Activated CD4-positive, alpha-beta T cell treated with anti-CD3 and anti-CD28 coated beads for 36 hours (primary cell): ENCODE measurements around the gene ECE1. TPM values are rescaled to one million over a fixed set of nuclear protein-coding genes. Genes with fewer than 3 reads are reported as not detected.
"Not testable (repeated sequence)": the region's sequence is repeated elsewhere in the genome, so short reads cannot be mapped to it uniquely, and the experiment has no call there.

Experiments used
- ATAC-seq: fragments of 200-7000 bp; cut with Tn5 transposase; one replicate; pipeline ENCODE4 v1.10.0; 2021; ENCODE audit warnings: mild to moderate bottlenecking, moderate library complexity
- CTCF ChIA-PET: fragments of 350-600 bp; sonication (Branson Sonifier 250); formaldehyde crosslinking; loops from one replicate; lab custom pipeline; 2021; ENCODE audit warnings: antibody characterized with exemption; lab: Charles Lee
- POLR2A ChIA-PET: fragments of 350-600 bp; sonication (Branson Sonifier 250); formaldehyde crosslinking; loops from one replicate; lab custom pipeline; 2021; ENCODE audit warnings: antibody characterized with exemption, inconsistent platforms; lab: Charles Lee
- DNase-seq: peaks from one replicate; pipeline ENCODE4 v3.0.0-alpha.2; 2020
- H3K27ac Mint-ChIP-seq: one replicate; pipeline ENCODE4 v1.8.0; 2021; ENCODE audit warnings: mixed read lengths
- H3K27me3 Mint-ChIP-seq: one replicate; pipeline ENCODE4 v1.8.0; 2021; ENCODE audit warnings: mixed read lengths
- H3K36me3 Mint-ChIP-seq: one replicate; pipeline ENCODE4 v1.8.0; 2021; ENCODE audit warnings: low read depth, mixed read lengths
- H3K4me1 Mint-ChIP-seq: one replicate; pipeline ENCODE4 v1.8.0; 2021; ENCODE audit warnings: mixed read lengths
- H3K4me3 Mint-ChIP-seq: one replicate; pipeline ENCODE4 v1.8.0; 2021; ENCODE audit warnings: mild to moderate bottlenecking, moderate library complexity, mixed read lengths
- H3K9me3 Mint-ChIP-seq: one replicate; pipeline ENCODE4 v1.8.0; 2021; ENCODE audit warnings: low read depth, mixed read lengths
- intact Hi-C, 2 experiments: fragments of 100-400 bp; cut with DNase I in 1 of 2; cut with micrococcal nuclease in 1 of 2; formaldehyde crosslinking; loops; one replicate each; pipeline versions ENCODE4 v1.14.2 to v1.15.1; 2022 to 2024; cut with DNase I, micrococcal nuclease
- total RNA-seq, 2 experiments: library from RNA; stranded (reverse); gene quantifications; one replicate each; pipeline ENCODE4 v1.2.3, GENCODE V29; 2021

Gene ECE1
- total RNA-seq, 2 experiments from 2014 or later: 130 to 162 TPM

DNA sequence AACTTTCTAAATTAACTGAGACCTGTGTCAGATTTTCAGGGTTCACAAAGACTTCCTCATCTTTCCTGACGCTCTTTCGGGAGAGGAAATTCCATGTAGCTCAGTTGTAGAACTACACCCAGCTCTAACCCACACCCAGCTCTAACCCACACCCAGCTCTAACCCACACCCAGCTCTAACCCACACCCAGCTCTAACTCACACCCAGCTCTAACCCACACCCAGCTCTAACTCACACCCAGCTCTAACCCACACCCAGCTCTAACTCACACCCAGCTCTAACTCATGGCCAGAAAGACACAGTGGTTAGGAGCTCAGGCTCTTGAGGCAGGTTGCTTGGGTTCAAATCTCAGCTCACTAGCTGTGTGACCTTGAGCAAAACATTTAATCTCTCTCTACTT is 99.5 kb downstream of the ECE1 start:
- H3K4me3 Mint-ChIP-seq, H3K4me1 Mint-ChIP-seq, intact Hi-C loops, DNase-seq, H3K27ac Mint-ChIP-seq, ATAC-seq, H3K9me3 Mint-ChIP-seq, H3K36me3 Mint-ChIP-seq, H3K27me3 Mint-ChIP-seq: not testable (repeated sequence)
- ChIA-PET POLR2A (interaction anchor here (0.7 kb wide), 1 partner anchor 477 kb away, joined by 3 read pairs; no protein-coding TSS in a partner anchor), CTCF (interaction anchor here (0.7 to 1.1 kb wide), 3 partner anchors 377 to 494 kb away, joined by 3 read pairs; no protein-coding TSS in a partner anchor)

DNA sequence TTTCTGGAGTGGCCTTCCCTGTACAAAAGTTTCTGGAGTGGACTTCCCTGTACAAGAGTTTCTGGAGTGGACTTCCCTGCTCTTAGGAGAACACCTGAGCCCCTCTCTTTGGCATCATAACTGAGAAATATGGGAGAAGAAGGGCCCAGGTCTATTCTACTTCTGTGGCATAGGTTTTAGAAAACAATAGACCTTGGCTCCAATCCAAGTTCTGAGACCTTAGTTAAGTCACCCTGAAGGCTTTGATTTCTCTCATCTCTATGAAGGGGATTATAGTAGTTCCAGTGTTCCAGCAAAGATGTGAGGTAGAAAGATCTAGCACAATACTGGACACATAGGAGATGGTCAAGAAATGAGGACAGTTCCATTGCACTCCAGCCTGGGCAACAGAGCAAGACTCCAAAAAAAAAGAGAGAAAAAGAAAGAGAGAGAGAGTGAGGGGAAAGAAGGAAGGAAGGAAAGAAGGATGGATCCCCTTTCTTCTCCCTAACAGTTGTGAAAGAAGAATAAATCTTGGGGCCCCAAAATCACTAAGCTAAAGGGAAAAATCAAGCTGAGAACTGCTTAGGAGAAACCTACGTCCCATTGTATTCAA is 100.3 kb downstream of the ECE1 start:
- Mint-ChIP-seq H3K4me1 (peaks cover under 1% of the 10 kb centered on the region), H3K27me3 (peaks cover 6% of the 10 kb centered on the region), H3K27ac (no peak overlapping the region), H3K4me3 (no peak overlapping the region), H3K36me3 (no peaks in the 10 kb centered on the region), H3K9me3 (no peaks in the 10 kb centered on the region)
- intact Hi-C loops: no loop called here
- DNase-seq (no peak), ATAC-seq (no peak)
- ChIA-PET POLR2A (interaction anchor here (0.7 kb wide), 1 partner anchor 476 kb away, joined by 3 read pairs; no protein-coding TSS in a partner anchor), CTCF (interaction anchor here (0.7 kb wide), 1 partner anchor 457 kb away, joined by 3 read pairs; no protein-coding TSS in a partner anchor)

DNA sequence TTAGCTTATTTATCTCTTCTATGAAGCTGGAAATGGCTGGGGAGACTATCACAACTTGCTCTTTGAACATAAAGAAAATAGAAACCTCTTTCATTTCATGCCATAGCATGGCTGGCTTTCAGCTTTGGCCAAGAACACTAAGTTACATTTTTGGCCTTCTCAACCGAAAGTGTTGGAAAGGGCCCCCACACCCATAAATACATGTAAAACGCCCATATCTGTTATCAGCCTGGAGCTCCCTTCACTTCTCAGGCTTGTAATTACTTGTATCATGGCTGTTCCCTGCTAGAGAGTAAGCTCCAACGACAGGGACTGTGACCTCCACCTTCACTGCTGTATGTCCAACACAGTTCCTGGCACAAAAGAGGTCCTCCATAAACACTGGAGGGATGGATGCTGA is 100.8 kb downstream of the ECE1 start:
- POLR2A ChIA-PET: interaction anchor here (0.6 kb wide), 1 partner anchor 18 kb away, joined by 3 read pairs; no protein-coding TSS in a partner anchor
- Mint-ChIP-seq H3K36me3 (no peaks in the 10 kb centered on the region), H3K4me3 (no peak overlapping the region), H3K4me1 (no peaks in the 10 kb centered on the region), H3K9me3 (no peaks in the 10 kb centered on the region), H3K27ac (no peak overlapping the region), H3K27me3 (peaks cover 6% of the 10 kb centered on the region)
- ATAC-seq: no peak
- DNase-seq: no peak
- intact Hi-C loops: no loop called here
- CTCF ChIA-PET: interaction anchor here (1.1 to 1.8 kb wide), 3 partner anchors 24 to 492 kb away, joined by 3 to 10 read pairs (median 4); no protein-coding TSS in a partner anchor

DNA sequence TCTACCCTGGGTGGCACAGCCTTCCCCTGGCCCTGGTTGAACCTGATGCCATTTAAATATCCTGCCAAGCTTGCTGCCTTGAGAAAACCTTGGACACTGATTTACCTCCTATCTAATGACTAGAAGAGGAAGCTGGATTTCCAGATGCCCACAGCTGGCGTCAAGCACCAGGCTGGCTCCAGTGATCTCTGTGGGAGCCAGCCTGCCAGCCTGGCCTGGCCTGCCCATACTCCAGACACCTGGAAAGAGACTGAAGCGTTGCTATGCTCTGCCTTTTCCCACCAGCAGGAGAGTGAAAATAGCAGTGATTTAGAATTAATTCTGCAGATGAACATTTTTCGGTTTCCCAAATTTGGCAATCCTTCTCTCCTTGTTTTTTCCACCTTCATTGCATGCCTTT is 102.0 kb downstream of the ECE1 start:
- DNase-seq (no peak), ATAC-seq (no peak)
- H3K27ac Mint-ChIP-seq: no peak overlapping the region
- ChIA-PET CTCF (interaction anchor here (0.8 to 1.8 kb wide), 7 partner anchors 8 to 491 kb away, joined by 3 to 10 read pairs (median 4); no protein-coding TSS in a partner anchor), POLR2A (no interaction called here)
- no peaks in the 10 kb centered on the region for H3K4me1 Mint-ChIP-seq
- H3K4me3 Mint-ChIP-seq: no peak overlapping the region
- intact Hi-C loops: no loop called here
- H3K36me3 Mint-ChIP-seq: no peaks in the 10 kb centered on the region
- no peaks in the 10 kb centered on the region for H3K9me3 Mint-ChIP-seq
- peaks cover 5% of the 10 kb centered on the region for H3K27me3 Mint-ChIP-seq

DNA sequence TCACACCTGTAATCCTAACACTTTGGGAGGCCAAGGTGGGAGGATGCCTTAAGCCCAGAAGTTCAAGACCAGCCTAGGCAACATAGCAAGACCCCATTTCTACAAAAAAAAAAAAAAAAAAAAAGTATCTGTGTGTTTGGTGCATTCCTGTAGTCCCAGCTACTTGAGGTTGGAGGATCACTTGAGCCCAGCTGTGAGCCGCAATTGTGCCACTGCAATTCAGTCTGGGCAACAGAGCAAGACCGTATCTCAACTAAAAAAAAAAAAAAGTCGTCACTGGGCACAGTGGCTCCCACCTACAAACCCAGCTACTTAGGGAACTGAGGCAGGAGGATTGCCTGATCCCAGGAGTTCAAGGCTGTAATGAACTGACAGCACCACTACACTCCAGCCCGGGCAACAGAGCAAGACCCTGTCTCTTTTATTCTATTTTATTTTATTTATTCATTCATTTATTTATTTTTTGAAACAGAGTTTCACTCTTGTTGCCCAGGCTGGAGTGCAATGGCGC is 105.0 kb downstream of the ECE1 start:
- POLR2A ChIA-PET: no interaction called here
- H3K9me3 Mint-ChIP-seq: no peaks in the 10 kb centered on the region
- H3K4me3 Mint-ChIP-seq: no peak overlapping the region

DNA sequence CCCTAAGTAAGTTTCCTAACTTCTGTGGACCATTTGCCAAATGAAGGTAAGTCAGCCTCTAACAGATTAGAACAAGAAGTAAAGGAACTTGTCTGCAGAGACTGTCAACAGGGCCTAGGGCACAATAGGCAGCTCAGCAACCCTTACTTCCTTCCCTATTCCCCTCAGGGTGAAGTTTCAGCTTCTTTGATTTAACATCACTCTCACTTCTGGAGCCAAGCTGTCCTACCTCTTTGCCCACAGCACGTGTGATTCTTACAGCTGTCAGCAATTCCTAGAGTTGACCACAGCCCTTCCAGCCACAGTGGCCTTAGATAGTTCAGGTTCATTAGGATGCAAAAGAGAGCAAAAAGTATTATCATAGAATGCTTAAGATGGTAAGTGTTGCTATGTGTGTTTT is 106.0 kb downstream of the ECE1 start:
- DNase-seq: no peak
- H3K27ac Mint-ChIP-seq: no peak overlapping the region
- ChIA-PET CTCF (interaction anchor here (0.8 to 3.5 kb wide), 2 partner anchors 8 to 11 kb away, joined by 6 to 23 read pairs; no protein-coding TSS in a partner anchor), POLR2A (interaction anchor here (0.6 kb wide), 1 partner anchor 844 kb away, joined by 4 read pairs; no protein-coding TSS in a partner anchor)
- no peaks in the 10 kb centered on the region for H3K4me1 Mint-ChIP-seq
- no peaks in the 10 kb centered on the region for H3K36me3 Mint-ChIP-seq
- no peaks in the 10 kb centered on the region for H3K27me3 Mint-ChIP-seq
- no peaks in the 10 kb centered on the region for H3K9me3 Mint-ChIP-seq
- no peak overlapping the region for H3K4me3 Mint-ChIP-seq
- ATAC-seq: no peak
- intact Hi-C loops: no loop called here

More for the DNA sequence above, 105.0 kb downstream of the ECE1 start:
- intact Hi-C loops: no loop called here
- CTCF ChIA-PET: interaction anchor here (0.6 to 3.5 kb wide), 3 partner anchors 10 to 977 kb away, joined by 3 to 23 read pairs (median 5); no protein-coding TSS in a partner anchor
- DNase-seq: no peak
- H3K4me1 Mint-ChIP-seq: no peaks in the 10 kb centered on the region
- no peaks in the 10 kb centered on the region for H3K27me3 Mint-ChIP-seq
- ATAC-seq: no peak
- no peak overlapping the region for H3K27ac Mint-ChIP-seq
- H3K36me3 Mint-ChIP-seq: no peaks in the 10 kb centered on the region

DNA sequence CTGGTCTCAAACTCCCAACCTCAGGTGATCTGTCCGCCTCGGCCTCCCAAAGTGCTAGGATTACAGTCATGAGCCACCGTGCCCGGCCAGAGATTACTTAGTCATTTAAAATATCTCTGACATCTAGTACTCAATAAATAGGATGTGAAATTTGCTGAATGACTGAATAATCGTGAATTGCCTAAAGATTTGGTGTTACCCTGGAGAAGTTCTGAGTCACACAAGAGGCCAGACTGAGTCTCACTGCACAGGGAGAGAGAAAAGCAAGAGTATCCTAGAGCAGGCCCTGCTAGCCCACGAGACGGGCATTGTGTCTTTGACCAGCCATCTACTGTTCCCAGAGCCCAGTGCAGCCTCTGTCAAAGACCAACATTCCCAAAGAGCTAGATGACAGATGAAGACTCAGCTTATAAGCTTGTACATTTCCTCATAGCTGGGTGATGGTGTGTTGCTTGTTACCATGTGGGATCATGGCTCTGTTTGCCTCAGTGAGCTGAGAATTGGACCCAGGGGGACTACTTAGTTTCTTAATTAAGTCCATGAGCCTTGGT is 108.0 kb downstream of the ECE1 start:
- Mint-ChIP-seq H3K27ac (no peak overlapping the region), H3K4me3 (no peak overlapping the region), H3K36me3 (no peaks in the 10 kb centered on the region), H3K4me1 (peaks cover 2% of the 10 kb centered on the region), H3K27me3 (no peaks in the 10 kb centered on the region), H3K9me3 (no peaks in the 10 kb centered on the region)
- intact Hi-C loops: no loop called here
- ChIA-PET CTCF (interaction anchor here (0.6 to 2.4 kb wide), 2 partner anchors 13 to 42 kb away, joined by 3 to 7 read pairs; no protein-coding TSS in a partner anchor), POLR2A (no interaction called here)
- ATAC-seq: no peak
- DNase-seq: no peak

DNA sequence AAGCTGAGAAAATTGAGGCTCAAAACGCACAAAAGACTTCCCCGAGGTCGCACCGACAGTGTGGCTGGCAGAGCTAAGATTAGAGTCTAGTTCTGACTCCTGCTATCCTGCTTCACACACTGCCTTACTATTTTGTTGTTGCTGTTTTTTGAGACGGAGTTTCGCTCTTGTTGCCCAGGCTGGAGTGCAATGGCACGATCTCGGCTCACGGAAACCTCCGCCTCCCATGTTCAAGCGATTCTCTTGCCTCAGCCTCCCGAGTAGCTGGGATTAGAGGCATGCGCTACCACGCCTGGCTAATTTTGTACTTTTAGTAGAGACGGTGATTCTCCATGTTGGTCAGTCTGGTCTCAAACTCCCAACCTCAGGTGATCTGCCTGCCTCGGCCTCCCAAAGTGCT is 112.0 kb downstream of the ECE1 start:
- H3K9me3 Mint-ChIP-seq, POLR2A ChIA-PET, H3K4me3 Mint-ChIP-seq, H3K27ac Mint-ChIP-seq, ATAC-seq, DNase-seq, H3K27me3 Mint-ChIP-seq: not testable (repeated sequence)
- intact Hi-C loops: loop anchor here (5.0 to 10.0 kb wide), 6 partner anchors 156 to 849 kb away; partner anchors contain the start of gene HP1BP3 (in 1 of the 2)
- Mint-ChIP-seq H3K36me3 (peaks cover 18% of the 10 kb centered on the region), H3K4me1 (peaks cover 21% of the 10 kb centered on the region)
- CTCF ChIA-PET: interaction anchor here (0.7 to 1.7 kb wide), 4 partner anchors 9 to 517 kb away, joined by 4 to 7 read pairs (median 4); no protein-coding TSS in a partner anchor

DNA sequence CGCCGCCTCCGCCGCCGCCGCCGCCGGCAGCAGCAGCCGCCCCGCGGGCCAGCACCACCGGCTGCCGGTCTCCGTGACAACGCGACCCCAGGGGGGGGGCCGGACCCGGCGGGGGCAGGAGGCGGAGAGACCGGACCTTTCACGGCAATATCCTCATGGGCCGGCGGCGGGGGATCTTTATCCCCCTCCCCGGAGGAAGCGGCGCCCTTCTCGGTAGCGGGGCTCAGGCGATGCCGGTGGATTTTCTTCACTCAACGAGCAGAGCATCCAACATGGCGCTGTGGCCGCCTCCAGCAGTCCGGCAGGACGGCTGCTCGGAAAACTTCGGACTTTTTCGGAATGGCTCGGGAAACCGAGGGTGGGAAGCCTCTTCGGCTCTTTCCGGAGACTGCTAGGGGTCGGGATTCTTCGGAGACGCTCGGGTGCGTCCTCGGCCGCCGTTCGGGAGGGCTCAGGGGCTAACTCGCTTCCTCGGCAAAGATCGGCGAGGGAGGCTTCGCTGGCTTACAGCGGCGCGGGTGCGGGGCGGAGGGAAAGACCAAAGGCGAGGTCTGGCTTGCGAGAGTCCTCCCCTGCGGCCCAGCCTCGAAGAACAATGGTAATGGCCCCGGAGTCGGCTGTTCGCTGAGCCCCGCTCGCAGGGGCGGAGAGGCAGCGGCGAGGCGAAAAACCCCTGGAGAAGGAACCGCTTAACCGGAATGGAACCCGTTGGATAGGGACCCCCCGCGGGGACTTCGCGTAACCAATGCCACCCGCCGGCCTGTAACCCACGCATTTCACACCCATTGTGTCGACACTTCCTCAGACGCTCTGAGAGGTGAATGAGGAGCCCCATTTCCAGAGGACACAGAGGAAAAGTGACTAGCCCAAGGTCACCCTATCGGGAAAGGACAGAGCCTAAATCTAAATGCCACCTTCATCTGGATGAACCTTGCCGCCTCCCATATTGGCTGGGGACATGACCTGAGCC is 113.4 kb downstream of the ECE1 start, which contains the start of gene EIF4G3:
Gene EIF4G3, minus strand, starts transcription at position 312 of the 970 bp plus-strand sequence. CDS start 174,155 bp downstream, outside the sequence.
- POLR2A ChIA-PET: no interaction called here
- Mint-ChIP-seq H3K4me1 (peaks cover 25% of the 10 kb centered on the region), H3K36me3 (peaks cover 21% of the 10 kb centered on the region), H3K4me3 (peak within 1 kb of the TSS; percentile 81), H3K27ac (peak within 1 kb of the TSS; percentile 92), H3K27me3 (no peaks in the 10 kb centered on the region), H3K9me3 (no peaks in the 10 kb centered on the region)
- CTCF ChIA-PET: interaction anchor here (0.6 to 1.7 kb wide), 2 partner anchors 186 to 1515 kb away, joined by 3 to 5 read pairs; no protein-coding TSS in a partner anchor
- DNase-seq (peak; percentile 100), ATAC-seq (peak; percentile 99)
- intact Hi-C loops: loop anchor here (1.0 to 10.0 kb wide), 14 partner anchors 116 to 850 kb away; partner anchors contain the start of genes DDOST (in 1 of the 2), HP1BP3 (in 1 of the 2), MUL1 (in 1 of the 2) and NBPF3 (in 1 of the 2)
